Neuron (in vitro differentiated cells): ENCODE data around the gene SAMD4B.
"Not testable (repeated sequence)": the region's sequence is repeated elsewhere in the genome, so short reads cannot be mapped to it uniquely, and the experiment has no call there.

ENCODE experiments used
- H2AFZ ChIP-seq: one replicate; pipeline ENCODE4 v1.6.1; 2013; ENCODE audit warnings: low read depth, mild to moderate bottlenecking, inconsistent platforms, low read length, moderate library complexity
- H3K27me3 ChIP-seq: one replicate; pipeline ENCODE4 v1.6.1; 2013; ENCODE audit warnings: low read length; ENCODE audit not compliant: insufficient read depth
- H3K36me3 ChIP-seq: one replicate; pipeline ENCODE4 v1.6.1; 2013; ENCODE audit warnings: low read length; ENCODE audit not compliant: insufficient read depth
- H3K4me1 ChIP-seq: one replicate; pipeline ENCODE4 v1.6.1; 2013; ENCODE audit warnings: low read length; ENCODE audit not compliant: insufficient read depth
- H3K4me3 ChIP-seq: 2 replicates; pipeline ENCODE4 v1.5.1; 2013; ENCODE audit warnings: mild to moderate bottlenecking, low read length, moderate library complexity
- H3K9me3 ChIP-seq: one replicate; pipeline ENCODE4 v1.6.1; 2013; ENCODE audit warnings: low read length

The SAMD4B gene

DNA sequence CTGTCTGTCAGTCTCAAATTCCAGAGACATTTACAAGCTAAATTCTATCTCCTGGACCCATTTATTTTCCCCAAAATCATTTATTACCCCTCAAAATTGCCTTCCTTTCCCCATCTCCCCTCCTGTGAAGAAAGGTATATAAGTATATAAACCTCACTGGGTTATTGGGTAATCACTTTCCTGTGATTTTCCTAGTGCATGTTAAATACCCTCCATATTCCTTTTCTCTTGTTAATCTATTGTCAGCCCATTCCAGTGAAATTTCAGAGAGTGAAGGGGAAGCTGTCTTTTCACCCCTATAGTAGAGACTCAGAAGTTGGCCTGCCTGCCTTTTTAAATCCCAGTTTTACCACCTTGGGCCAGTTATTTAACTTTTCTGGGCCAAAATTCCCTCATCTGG is 36.1 kb upstream of the SAMD4B start:
- H3K36me3 ChIP-seq: no peaks in the 10 kb centered on the region
- no peaks in the 10 kb centered on the region for H3K9me3 ChIP-seq
- no peak overlapping the region for H3K4me3 ChIP-seq
- H3K4me1 ChIP-seq: peaks cover 11% of the 10 kb centered on the region
- no peak overlapping the region for H2AFZ ChIP-seq
- H3K27me3 ChIP-seq: peaks cover 45% of the 10 kb centered on the region

- Histone ChIP-seq H3K27me3 (peaks cover 43% of the 10 kb centered on the region), H3K4me1 (peaks cover 11% of the 10 kb centered on the region), H3K9me3 (no peaks in the 10 kb centered on the region), H2AFZ (peak overlapping the region; percentile 71), H3K36me3 (no peaks in the 10 kb centered on the region), H3K4me3 (peak overlapping the region; percentile 24)
Measured at GRCh38 chr19:39307046-39307821, 35.0 kb upstream of the SAMD4B start.

- Histone ChIP-seq H3K36me3 (no peaks in the 10 kb centered on the region), H2AFZ (peak overlapping the region; percentile 71), H3K4me3 (no peak overlapping the region), H3K4me1 (peaks cover 11% of the 10 kb centered on the region), H3K9me3 (no peaks in the 10 kb centered on the region), H3K27me3 (peaks cover 43% of the 10 kb centered on the region)
Measured at GRCh38 chr19:39307822-39308530, 34.2 kb upstream of the SAMD4B start.

DNA sequence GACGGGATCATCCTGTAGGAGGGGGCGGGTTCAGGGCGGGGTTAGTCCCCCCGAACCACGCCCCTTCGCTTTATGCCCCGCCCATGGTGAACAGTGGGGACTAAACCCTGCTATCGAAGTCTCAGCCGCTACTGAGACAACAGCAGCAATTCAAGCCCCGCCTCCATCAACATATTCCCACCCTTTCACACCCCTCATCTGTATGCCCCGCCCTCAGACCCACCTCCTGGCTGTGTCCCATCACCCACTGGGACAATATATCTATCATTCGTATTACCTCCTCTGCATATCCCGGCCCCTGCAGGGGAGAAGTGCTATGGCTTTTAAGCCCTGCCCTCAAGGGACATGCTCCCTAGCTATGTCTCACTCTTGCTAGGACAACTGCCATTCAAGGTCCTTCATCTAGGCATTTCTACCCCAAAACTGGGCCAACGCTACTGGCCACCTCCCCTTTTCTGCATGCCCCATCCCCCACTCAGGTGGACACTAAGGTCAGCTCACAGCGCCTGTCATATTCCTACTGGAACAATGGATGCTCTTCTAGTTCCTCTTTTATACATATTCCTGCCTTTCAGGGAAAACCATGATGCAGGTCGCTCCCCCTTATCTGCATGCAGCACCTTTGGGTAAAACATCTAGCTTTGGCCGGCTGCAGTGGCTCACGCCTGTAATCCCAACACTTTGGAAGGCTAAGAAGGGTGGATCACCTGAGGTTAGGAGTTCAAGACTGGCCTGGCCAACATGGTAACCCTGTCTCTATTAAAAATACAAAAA is 33.5 kb upstream of the SAMD4B start:
- Histone ChIP-seq H2AFZ (no peak overlapping the region), H3K27me3 (peaks cover 43% of the 10 kb centered on the region), H3K4me3 (no peak overlapping the region), H3K36me3 (peaks cover 3% of the 10 kb centered on the region), H3K4me1 (peaks cover 11% of the 10 kb centered on the region), H3K9me3 (no peaks in the 10 kb centered on the region)

GRCh38 chr19:39309305-39309670 is 32.9 kb upstream of the SAMD4B start:
- H3K4me3 ChIP-seq, H3K9me3 ChIP-seq, H3K36me3 ChIP-seq, H2AFZ ChIP-seq: not testable (repeated sequence)
- H3K4me1 ChIP-seq: peaks cover 11% of the 10 kb centered on the region
- H3K27me3 ChIP-seq: peaks cover 38% of the 10 kb centered on the region

DNA sequence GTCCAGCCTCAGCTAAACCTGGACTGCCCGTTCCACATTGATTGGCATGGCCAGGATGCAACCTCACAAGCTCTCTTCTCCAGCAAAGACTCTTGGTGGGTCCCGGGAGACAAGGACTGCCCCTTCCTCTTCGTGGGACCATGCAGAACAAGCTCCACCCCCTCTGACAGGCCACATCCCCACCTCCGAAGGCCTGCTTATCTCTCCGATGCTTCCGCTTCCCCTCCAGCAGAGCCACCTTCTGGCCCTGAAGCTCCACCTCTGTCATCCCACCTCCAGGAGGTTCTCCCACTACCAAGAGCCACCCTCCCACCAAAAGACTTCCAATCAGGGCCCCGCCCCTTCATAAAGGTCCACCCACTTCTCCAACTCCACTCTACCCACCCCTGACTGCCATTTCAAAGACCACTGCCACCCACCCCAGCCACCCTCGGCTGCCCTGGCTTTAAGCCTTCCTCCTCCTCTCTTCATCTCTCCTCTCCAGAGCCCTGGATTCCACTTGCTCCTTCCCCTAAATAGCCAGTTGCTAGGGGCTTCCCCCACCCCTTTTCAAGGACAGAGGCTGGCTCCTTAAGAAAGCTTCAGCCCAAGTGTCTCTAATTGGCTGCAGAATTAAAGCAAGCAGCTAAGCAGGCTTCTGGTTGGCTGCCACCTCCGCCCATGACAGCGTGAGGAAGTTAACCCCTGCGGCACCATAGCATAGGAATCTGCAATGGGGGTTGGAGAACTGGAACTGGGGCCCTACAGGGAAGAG is 31.5 kb upstream of the SAMD4B start:
- no peaks in the 10 kb centered on the region for H3K9me3 ChIP-seq
- no peak overlapping the region for H3K4me3 ChIP-seq
- H3K4me1 ChIP-seq: peaks cover 11% of the 10 kb centered on the region
- peaks cover 8% of the 10 kb centered on the region for H3K36me3 ChIP-seq
- peaks cover 28% of the 10 kb centered on the region for H3K27me3 ChIP-seq
- H2AFZ ChIP-seq: no peak overlapping the region

DNA sequence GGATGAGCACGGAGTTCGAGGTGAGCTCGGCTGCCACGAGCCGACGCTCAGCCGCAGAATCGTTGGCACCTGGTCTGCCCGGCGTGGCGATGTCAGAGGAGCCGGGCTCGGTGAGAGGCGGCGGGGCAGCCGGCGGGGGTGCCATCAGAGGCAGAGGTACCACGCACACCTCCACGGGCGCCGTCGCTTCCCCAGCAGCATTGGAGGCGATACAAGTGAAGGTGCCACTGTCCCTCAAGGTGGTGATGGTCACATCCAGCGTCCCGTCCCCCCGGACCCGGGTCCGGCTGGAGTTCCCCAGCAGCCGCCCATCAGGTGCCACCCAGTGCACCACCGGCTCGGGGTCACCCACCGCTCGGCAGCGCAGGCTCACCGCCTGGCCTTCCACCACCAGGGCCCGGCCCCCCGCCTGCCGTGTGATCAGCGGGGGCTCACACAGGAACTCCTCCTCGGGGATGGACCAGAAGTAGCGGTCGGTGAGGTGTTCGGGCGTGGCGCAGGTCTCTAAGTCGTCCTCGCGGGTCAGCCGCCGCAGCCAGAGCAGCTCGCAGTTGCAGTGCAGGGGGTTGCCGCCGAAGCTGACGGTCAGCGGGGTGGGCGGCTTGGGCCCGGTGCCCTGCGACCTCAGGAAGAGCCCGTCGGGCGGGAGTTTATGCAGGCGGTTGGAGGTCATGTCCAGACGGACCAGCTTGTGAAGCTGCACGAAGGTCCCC is 28.0 kb upstream of the SAMD4B start:
- Histone ChIP-seq H2AFZ (no peak overlapping the region), H3K27me3 (no peaks in the 10 kb centered on the region), H3K4me1 (peaks cover 1% of the 10 kb centered on the region), H3K4me3 (no peak overlapping the region), H3K36me3 (peaks cover 8% of the 10 kb centered on the region), H3K9me3 (no peaks in the 10 kb centered on the region)

DNA sequence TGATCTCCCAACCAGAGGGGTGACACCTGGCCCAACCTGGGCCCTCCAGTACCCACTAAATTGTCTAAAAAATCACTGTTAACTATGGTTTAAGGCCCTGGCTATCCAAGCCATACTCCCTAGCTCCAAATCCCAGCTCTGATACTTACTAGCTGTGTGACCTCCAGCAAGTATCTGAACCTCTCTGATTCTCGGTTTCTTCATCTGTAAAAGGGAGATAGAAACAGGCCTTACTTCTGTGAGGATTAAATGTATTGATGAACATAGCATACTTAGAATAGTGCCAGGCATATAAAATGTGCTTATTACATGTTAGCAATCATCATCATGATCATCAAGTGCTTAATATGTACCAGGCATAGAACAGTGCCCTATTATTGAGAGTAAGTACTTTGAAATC is 26.3 kb upstream of the SAMD4B start:
- Histone ChIP-seq H3K4me1 (peaks cover 7% of the 10 kb centered on the region), H2AFZ (no peak overlapping the region), H3K9me3 (no peaks in the 10 kb centered on the region), H3K27me3 (no peaks in the 10 kb centered on the region), H3K4me3 (no peak overlapping the region), H3K36me3 (peaks cover 8% of the 10 kb centered on the region)

DNA sequence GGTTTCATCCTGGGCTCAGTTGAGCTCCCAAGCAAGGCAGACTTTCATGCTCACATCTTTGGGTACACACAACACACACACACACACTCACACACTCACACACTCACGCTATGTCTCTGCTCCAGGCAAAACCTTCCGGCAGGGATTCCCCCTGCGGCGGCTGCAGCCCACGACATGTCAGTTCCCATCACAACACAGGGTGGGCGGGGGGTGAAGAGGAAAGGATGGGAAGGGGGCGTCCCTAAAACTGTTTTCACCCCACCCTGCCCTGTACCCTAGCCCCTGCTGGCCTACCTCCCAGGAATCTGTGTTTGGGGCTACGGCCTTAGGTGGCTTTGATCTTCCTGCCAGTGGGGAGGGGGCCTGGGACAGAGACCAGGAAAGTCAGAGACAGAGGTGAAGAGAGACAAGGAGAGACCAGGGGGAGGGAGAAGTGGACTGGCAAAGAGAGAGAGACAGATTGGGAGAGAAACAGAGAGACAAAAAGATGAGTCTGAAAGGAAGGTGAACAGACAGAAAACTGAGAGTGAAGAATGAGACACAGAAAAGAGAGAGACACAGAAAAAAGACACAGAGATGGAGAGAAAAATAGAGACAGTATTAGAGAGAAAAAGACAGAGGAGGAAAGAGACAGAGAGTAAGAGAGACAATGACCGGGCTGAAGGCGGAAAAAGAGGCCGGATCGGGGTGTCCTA is 25.4 kb upstream of the SAMD4B start:
- no peaks in the 10 kb centered on the region for H3K27me3 ChIP-seq
- H2AFZ ChIP-seq: no peak overlapping the region
- no peak overlapping the region for H3K4me3 ChIP-seq
- H3K36me3 ChIP-seq: peaks cover 8% of the 10 kb centered on the region
- peaks cover 7% of the 10 kb centered on the region for H3K4me1 ChIP-seq
- H3K9me3 ChIP-seq: no peaks in the 10 kb centered on the region

DNA sequence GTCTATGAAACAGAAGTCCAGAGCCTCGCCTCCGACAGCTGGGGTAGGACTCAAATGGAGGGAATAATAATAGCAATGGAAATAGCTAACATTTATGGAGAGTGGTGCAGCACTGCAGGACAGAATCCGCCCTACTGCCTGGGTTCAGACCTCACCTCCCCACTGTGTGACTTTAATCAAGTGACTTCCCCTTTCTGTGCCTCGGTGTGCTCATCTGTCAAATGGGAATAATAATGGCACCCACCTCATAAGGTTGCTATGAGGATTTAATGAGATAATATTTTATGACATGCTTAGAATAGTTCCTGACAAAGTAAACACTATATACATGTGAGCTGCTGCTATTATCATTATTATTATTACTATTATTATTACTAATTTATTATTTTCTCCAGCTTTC is 24.7 kb upstream of the SAMD4B start:
- H3K9me3 ChIP-seq: no peaks in the 10 kb centered on the region

DNA sequence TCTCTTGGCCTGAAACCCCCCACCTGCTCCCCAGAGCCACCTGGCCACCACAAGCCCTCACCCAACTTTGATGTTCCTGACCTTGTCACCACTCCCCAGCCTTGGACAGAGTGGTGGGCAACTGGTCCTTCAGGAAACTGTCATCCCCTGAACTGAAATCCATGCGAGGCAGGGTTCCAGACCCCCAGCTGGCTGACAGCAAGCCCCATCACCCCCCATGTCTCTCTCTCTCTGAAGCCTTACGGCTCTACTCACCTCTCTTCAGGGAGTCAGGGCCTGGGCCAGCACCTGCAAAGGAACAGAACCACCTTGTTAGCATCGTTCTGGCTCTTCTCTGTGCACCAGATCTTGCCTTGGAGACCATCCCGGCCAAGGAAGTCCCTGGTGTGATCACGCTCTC is 24.1 kb upstream of the SAMD4B start:
- no peak overlapping the region for H2AFZ ChIP-seq
- H3K4me1 ChIP-seq: peaks cover 7% of the 10 kb centered on the region
- no peak overlapping the region for H3K4me3 ChIP-seq
- no peaks in the 10 kb centered on the region for H3K9me3 ChIP-seq
- no peaks in the 10 kb centered on the region for H3K27me3 ChIP-seq
- H3K36me3 ChIP-seq: peaks cover 8% of the 10 kb centered on the region

More for the DNA sequence above, 24.7 kb upstream of the SAMD4B start:
- no peak overlapping the region for H3K4me3 ChIP-seq
- no peaks in the 10 kb centered on the region for H3K27me3 ChIP-seq
- no peak overlapping the region for H2AFZ ChIP-seq
- peaks cover 7% of the 10 kb centered on the region for H3K4me1 ChIP-seq
- peaks cover 8% of the 10 kb centered on the region for H3K36me3 ChIP-seq

- Histone ChIP-seq H3K36me3 (peaks cover 5% of the 10 kb centered on the region), H3K4me1 (peaks cover 7% of the 10 kb centered on the region), H3K27me3 (no peaks in the 10 kb centered on the region), H3K4me3 (no peak overlapping the region), H2AFZ (no peak overlapping the region), H3K9me3 (no peaks in the 10 kb centered on the region)
Measured at GRCh38 chr19:39318690-39319089, 23.5 kb upstream of the SAMD4B start.
